SH-SY5Y (cell line): ENCODE measurements around the gene PABPC3.

Experiments
- GATA2 ChIP-seq: IDR thresholded peaks from 2 replicates; pipeline ENCODE4 v1.6.1; 2011; ENCODE audit warnings: mild to moderate bottlenecking, low read depth, low read length
- GATA3 ChIP-seq: IDR thresholded peaks from 2 replicates; pipeline ENCODE4 v1.6.1; 2011; ENCODE audit warnings: low read depth, mild to moderate bottlenecking, low read length, moderate library complexity

PABPC3 gene

GRCh38 chr13:25131881-25132420 lies 36.0 kb downstream of the PABPC3 start:
- TF ChIP-seq GATA3 (no peak), GATA2 (no peak)

GRCh38 chr13:25132751-25133390 lies 36.9 kb downstream of the PABPC3 start:
- no peak for TF ChIP-seq GATA2
- TF ChIP-seq GATA3 = no peak

- TF ChIP-seq GATA2 (no peak), GATA3 (no peak)
These were observed 40.0 kb downstream of the PABPC3 start for GRCh38 chr13:25135896-25136295.

- TF ChIP-seq GATA3 = no peak
- TF ChIP-seq GATA2 = no peak
These were observed 41.2 kb downstream of the PABPC3 start for GRCh38 chr13:25136880-25137787.

- TF ChIP-seq GATA3 (no peak), GATA2 (no peak)
These were observed 41.8 kb downstream of the PABPC3 start for GRCh38 chr13:25137788-25138115.

GRCh38 chr13:25141042-25141441 lies 45.1 kb downstream of the PABPC3 start:
- TF ChIP-seq GATA2 = no peak
- no peak for TF ChIP-seq GATA3

GRCh38 chr13:25143706-25144105 lies 47.8 kb downstream of the PABPC3 start:
- TF ChIP-seq GATA3 (no peak), GATA2 (no peak)

GRCh38 chr13:25147638-25148401 lies 51.9 kb downstream of the PABPC3 start:
- TF ChIP-seq GATA3 = no peak
- no peak for TF ChIP-seq GATA2

- TF ChIP-seq GATA3 = no peak
- no peak for TF ChIP-seq GATA2
These were observed 52.5 kb downstream of the PABPC3 start for GRCh38 chr13:25148402-25148771.
